ENCODE data around the gene MCRS1.
A peak's percentile ranks its signal among the peaks of the same experiment; 100 is the strongest.

MCRS1 gene

DNA sequence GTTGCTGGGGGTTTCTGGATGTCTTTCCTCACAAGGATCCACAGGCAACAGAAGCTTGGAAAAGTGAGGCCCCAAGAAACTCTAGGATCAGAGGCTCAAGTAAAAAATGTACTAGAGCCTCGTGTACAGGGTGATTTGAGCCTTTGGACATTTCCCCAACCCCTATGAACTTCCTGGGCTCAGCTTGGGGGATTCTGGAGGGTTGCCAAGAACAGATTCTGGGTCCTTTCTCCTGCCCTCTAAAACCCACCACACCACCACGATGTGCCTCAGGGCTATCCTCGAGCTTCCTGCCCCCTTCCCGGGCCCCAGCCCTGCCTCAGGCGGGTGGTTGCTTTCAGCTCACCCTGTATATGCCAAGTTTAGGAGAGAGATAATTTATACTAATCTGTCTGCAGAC is 36.9 kb upstream of the MCRS1 start:
- H3K27me3 ChIP-seq (ENCODE audit: insufficient read depth, low read length, poor library complexity, severe bottlenecking), result no peaks in the 10 kb centered on the region
- peaks cover 10% of the 10 kb centered on the region for H3K4me1 ChIP-seq (ENCODE audit: insufficient read depth, low read length, poor library complexity, severe bottlenecking)
- no peaks in the 10 kb centered on the region for H3K9me2 ChIP-seq (replicated peaks; ENCODE audit: low read depth, low read length)
- H2AFZ ChIP-seq (ENCODE audit: low read length), result no peak overlapping the region
- H3K36me3 ChIP-seq (ENCODE audit: insufficient read depth, low read length), result no peaks in the 10 kb centered on the region
- H3K4me3 ChIP-seq (ENCODE audit: low read length, poor library complexity, severe bottlenecking), result peak overlapping the region; percentile 21
- peak overlapping the region; percentile 12 for H3K9ac ChIP-seq (ENCODE audit: low read depth, low read length, poor library complexity, severe bottlenecking)
- no peaks in the 10 kb centered on the region for H3F3A ChIP-seq (ENCODE audit: low read depth)
- TF ChIP-seq, protein P1, sequence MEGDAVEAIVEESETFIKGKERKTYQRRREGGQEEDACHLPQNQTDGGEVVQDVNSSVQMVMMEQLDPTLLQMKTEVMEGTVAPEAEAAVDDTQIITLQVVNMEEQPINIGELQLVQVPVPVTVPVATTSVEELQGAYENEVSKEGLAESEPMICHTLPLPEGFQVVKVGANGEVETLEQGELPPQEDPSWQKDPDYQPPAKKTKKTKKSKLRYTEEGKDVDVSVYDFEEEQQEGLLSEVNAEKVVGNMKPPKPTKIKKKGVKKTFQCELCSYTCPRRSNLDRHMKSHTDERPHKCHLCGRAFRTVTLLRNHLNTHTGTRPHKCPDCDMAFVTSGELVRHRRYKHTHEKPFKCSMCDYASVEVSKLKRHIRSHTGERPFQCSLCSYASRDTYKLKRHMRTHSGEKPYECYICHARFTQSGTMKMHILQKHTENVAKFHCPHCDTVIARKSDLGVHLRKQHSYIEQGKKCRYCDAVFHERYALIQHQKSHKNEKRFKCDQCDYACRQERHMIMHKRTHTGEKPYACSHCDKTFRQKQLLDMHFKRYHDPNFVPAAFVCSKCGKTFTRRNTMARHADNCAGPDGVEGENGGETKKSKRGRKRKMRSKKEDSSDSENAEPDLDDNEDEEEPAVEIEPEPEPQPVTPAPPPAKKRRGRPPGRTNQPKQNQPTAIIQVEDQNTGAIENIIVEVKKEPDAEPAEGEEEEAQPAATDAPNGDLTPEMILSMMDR (conservative IDR thresholded peaks at IDR 0.05; ENCODE audit: low read length), result no peak
- TF ChIP-seq EZH2phosphoT487 (IDR thresholded peaks at IDR 0.05; ENCODE audit: borderline replicate concordance), result no peak
- H3K9me3 ChIP-seq (ENCODE audit: insufficient read depth, low read depth, low read length), result no peaks in the 10 kb centered on the region
- no peaks in the 10 kb centered on the region for H3K79me2 ChIP-seq (ENCODE audit: insufficient read depth, low read length)
- no peaks in the 10 kb centered on the region for H4K20me1 ChIP-seq (ENCODE audit: insufficient read depth, low read length, poor library complexity, severe bottlenecking)
- H3K4me2 ChIP-seq (ENCODE audit: low read depth, low read length, poor library complexity, severe bottlenecking), result peak overlapping the region; percentile 46

DNA sequence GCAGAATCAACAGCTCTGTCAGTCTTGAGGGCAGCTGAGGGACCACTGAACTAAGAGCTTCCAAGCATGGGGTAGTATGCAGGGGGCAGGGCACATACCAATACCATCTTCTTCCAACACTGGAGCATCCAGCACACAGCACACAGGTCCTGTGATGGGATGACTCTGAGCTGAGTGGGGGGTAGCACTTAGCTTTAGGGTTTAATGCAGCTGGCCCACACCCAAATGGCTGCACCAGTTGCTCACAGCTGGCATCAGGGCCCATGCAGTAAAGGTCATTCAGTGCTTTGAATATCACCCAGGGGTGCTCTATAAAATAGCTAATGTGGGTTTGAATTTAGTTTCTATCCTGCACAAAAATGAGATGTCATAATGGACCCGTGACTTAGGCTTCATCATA is 35.8 kb upstream of the MCRS1 start:
- H3K9me3 ChIP-seq (ENCODE audit: insufficient read depth, low read depth, low read length), result no peaks in the 10 kb centered on the region
- no peak overlapping the region for H2AFZ ChIP-seq (ENCODE audit: low read length)
- no peaks in the 10 kb centered on the region for H3K79me2 ChIP-seq (ENCODE audit: insufficient read depth, low read length)
- H3K4me2 ChIP-seq (ENCODE audit: low read depth, low read length, poor library complexity, severe bottlenecking), result no peak overlapping the region
- no peaks in the 10 kb centered on the region for H3K9me2 ChIP-seq (replicated peaks; ENCODE audit: low read depth, low read length)
- H3K27me3 ChIP-seq (ENCODE audit: insufficient read depth, low read length, poor library complexity, severe bottlenecking), result no peaks in the 10 kb centered on the region
- peaks cover 10% of the 10 kb centered on the region for H3K4me1 ChIP-seq (ENCODE audit: insufficient read depth, low read length, poor library complexity, severe bottlenecking)
- no peaks in the 10 kb centered on the region for H3F3A ChIP-seq (ENCODE audit: low read depth)
- no peaks in the 10 kb centered on the region for H3K36me3 ChIP-seq (ENCODE audit: insufficient read depth, low read length)
- no peak for TF ChIP-seq EZH2phosphoT487 (IDR thresholded peaks at IDR 0.05; ENCODE audit: borderline replicate concordance)
- TF ChIP-seq, protein P1 (conservative IDR thresholded peaks at IDR 0.05; ENCODE audit: low read length), result no peak
- H4K20me1 ChIP-seq (ENCODE audit: insufficient read depth, low read length, poor library complexity, severe bottlenecking), result no peaks in the 10 kb centered on the region
- H3K9ac ChIP-seq (ENCODE audit: low read depth, low read length, poor library complexity, severe bottlenecking), result no peak overlapping the region
- H3K4me3 ChIP-seq (ENCODE audit: low read length, poor library complexity, severe bottlenecking), result no peak overlapping the region

DNA sequence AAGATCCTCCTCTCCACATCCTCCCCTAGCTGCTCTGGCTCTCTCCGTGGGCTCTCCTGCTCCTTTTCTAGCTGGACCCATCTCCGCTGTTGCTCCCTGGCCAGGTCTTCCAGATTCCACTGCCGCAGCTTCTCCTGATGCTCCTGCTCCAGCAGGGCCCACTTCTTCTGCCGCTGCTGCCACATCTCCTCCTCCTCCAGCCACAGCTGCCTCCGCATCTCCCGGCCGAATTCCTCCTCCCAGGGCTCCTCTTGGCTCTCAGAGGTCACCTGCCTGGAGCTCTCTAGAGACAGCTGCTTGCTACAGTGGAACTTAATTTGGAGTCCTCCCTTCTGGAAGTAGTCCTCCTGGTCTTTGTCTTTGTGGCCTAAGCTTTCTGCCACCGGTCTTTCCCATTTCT is 32.0 kb upstream of the MCRS1 start:
- TF ChIP-seq EZH2phosphoT487 (IDR thresholded peaks at IDR 0.05; ENCODE audit: borderline replicate concordance), result no peak
- TF ChIP-seq, protein P1 (conservative IDR thresholded peaks at IDR 0.05; ENCODE audit: low read length), result no peak
- Histone ChIP-seq H3F3A (ENCODE audit: low read depth) (no peaks in the 10 kb centered on the region), H3K9me2 (replicated peaks; ENCODE audit: low read depth, low read length) (no peaks in the 10 kb centered on the region), H3K36me3 (ENCODE audit: insufficient read depth, low read length) (no peaks in the 10 kb centered on the region), H3K27me3 (ENCODE audit: insufficient read depth, low read length, poor library complexity, severe bottlenecking) (no peaks in the 10 kb centered on the region), H3K4me3 (ENCODE audit: low read length, poor library complexity, severe bottlenecking) (no peak overlapping the region), H3K4me2 (ENCODE audit: low read depth, low read length, poor library complexity, severe bottlenecking) (no peak overlapping the region), H2AFZ (ENCODE audit: low read length) (no peak overlapping the region), H3K4me1 (ENCODE audit: insufficient read depth, low read length, poor library complexity, severe bottlenecking) (peaks cover 4% of the 10 kb centered on the region), H3K79me2 (ENCODE audit: insufficient read depth, low read length) (no peaks in the 10 kb centered on the region), H3K9me3 (ENCODE audit: insufficient read depth, low read depth, low read length) (no peaks in the 10 kb centered on the region), H3K9ac (ENCODE audit: low read depth, low read length, poor library complexity, severe bottlenecking) (no peak overlapping the region), H4K20me1 (ENCODE audit: insufficient read depth, low read length, poor library complexity, severe bottlenecking) (no peaks in the 10 kb centered on the region)

All from Loucy (cell line).